NCI-H2227 treated with DMSO at 0.1 percent for 48 hours (cell line): Measurements from ENCODE around the gene PPHLN1.

ENCODE experiments used
- DNase-seq: peaks from one replicate; lab custom pipeline; 2025; lab: John Stamatoyannopoulos, UW

The PPHLN1 gene, protein sequence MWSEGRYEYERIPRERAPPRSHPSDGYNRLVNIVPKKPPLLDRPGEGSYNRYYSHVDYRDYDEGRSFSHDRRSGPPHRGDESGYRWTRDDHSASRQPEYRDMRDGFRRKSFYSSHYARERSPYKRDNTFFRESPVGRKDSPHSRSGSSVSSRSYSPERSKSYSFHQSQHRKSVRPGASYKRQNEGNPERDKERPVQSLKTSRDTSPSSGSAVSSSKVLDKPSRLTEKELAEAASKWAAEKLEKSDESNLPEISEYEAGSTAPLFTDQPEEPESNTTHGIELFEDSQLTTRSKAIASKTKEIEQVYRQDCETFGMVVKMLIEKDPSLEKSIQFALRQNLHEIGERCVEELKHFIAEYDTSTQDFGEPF

DNA sequence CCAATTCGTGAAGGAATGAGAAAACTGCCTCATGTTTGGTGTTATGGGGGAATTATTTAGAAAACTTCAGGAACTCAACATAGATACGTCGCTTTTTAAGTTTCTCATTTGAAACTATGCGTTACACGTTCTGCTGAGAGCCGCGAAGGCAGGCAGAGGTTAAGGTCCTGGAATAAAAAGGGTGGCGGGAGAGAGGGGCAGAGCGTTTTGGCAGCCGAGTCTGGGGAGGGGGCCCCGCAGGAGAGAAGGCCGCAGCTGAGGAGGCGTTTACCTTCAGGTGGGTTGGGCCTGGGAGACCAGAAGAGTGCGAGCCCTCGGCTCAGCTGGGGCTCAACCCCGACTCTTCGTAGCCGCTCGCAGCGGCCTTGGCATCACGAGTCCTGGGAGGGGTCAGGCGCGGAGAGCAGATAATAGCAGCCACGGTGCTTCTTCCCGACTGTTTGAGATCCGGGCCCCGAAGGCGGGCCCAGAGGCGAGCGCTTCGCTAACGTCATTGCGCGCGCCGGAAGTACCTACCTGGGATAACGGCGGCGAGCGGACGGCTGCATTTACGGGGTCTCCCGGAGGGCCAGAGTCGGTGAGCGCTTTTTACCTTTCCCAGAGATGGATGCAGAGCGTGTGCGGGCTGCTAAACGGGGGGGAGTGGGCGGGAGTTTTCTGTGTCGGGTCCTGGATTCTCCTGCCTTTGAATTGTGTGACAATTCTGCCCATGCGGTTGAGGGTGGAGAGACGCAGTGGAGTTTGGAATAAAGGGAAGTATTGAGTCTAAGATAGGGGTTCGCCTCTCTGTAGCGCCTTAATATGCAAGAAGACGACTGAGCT is at the start of gene PPHLN1, which contains the start of gene ZCRB1:
Gene PPHLN1, plus strand, starts transcription at position 515 of the 822 bp plus-strand sequence. CDS start 9,736 bp downstream, outside the sequence.
Gene ZCRB1, minus strand, starts transcription at position 442 of the 822 bp plus-strand sequence. CDS start 1,992 bp downstream, outside the sequence.
- peak; percentile 64 for DNase-seq

DNA sequence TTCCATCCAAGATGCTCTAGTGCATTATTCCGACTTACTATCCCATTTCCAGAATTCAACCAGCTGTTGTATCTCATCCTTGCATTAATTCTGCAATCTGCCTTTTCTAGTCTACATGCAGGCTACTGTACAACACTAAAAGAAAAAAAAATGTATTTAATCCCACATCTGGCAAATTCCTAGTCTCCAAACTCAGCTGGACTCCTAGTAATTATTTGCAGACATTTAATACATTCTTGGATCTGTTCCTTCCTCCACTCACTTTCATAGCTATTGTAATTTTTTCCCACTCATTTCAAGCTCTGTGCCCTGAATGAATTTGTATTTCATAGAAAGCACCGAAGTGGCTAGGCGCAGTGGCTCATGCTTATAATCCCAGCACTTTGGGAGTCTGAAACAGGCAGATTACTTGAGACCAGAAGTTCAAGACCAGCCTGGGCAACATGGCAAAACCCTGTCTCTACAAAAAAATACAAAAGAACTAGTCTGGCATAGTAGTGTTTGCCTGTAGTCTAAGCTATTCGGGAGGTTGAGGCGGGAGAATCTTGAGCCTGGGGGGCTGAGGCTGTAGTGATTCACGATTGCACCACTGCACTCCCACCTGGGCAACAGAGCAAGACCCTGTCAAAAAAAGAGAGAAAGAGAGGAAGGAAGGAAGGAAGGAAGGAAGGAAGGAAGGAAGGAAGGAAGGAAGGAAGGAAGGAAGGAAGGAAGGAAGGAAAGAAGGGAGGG is 48.4 kb upstream of the PPHLN1 start:
- no peak for DNase-seq

DNA sequence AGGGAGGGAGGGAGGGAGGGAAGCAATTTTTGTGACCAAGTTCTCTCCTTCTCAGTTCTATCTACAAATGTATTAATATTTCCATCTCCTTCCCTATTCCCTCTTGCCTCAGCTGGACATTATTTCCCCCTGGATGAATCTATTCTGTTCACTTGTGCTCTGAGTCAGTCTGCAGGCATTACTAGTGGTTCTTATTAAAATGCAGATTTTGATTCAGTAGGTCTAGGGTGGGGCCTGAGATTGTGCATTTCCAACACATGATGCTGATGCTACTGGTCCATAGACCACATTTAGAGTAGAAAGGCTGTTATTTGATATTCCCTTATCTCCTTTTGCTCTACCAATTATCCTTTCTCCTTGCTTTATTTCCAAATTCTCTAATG is 47.8 kb upstream of the PPHLN1 start:
- DNase-seq, result no peak

DNA sequence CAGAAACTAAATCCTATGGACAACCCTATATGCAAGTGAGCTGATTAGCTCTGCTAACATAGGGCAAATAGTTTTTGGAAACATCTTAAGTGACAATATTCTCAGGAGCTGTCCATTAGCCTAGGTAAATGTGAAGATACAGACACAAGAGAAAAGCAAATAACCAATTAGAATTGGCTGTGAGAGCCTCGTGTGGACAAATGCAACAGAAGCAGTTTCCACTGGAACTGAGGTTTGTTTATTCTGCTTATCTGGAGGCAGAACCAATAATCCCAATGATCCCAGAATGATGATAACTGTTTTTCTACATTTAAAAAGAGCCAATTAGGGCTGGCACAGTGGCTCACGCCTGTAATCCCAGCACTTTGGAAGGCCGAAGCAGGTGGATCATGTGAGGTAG is 44.7 kb upstream of the PPHLN1 start:
- DNase-seq, result no peak

DNA sequence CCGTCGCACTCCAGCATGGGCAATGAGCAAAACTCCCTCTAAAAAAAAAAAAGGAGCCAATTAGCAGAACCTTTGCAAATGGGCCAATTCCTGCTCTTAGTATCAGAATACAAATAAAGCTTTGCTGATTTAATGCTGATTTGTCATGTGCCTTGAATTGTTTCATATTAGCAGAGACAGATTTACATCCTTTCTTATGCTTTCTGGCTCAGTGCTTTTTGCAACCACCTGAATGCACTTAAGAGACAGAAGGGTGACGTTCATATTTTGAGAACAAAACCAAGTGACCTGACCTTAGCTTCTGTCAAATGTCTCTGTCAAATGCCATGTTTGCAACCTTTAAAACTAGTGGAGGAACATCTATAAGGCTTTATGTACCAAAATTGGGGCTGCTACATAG is 44.1 kb upstream of the PPHLN1 start:
- DNase-seq, result no peak

DNA sequence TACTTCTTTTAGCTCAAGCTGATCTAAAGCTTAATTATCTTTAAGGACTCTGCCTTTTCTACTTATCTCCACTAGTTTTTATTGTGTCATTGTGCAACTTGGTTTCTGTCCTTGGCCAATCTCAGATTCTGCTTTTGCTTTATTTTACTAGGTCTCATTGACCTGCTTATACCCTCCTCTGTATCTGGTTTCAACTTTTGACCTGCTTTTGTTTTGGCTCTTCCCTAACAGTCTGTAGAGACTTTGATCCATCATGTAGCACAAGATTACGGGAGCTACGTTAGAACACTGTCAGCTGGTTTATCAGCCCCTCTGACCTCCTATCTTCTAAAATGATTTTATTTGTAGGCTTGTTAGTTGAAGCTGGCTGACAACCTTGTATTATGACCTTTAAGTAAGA is 43.7 kb upstream of the PPHLN1 start:
- peak; percentile 11 for DNase-seq

DNA sequence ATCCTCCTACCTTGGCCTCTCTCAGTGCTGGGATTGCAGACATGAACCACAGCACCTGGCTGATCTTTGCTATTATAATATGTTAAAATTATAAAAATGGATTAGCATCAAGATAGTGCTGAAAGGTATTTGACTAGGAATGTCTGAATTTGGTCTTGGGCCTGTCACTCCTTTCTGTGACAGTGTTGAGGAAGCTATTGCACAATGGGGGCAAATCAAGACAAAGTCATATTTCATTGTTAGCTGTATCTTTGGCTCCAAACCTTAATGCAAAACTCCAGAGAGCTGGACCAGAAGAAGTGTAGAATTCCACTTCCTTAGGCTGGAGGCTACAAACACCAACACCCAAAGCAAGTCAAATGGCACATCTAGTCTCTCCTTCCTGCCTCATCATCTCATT is 42.2 kb upstream of the PPHLN1 start:
- DNase-seq, result no peak

DNA sequence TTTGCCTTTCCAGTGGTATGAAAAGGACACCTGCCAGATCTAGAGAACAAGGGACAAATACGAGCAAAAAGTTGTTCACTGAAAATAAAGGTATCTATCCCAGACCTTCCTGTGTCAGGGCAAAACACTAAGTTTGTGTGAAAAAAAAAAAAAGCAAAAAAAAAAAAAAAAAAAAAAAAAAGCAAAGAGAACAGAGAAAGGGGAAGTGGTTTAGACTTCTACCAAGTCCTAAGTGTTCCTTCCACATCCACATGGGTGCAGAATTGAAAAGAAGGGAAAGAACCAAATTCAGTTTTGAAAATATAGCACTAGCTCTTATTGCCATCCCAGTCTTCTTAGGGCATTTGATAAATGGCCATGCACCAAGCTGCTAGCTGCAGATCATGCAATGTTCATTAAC is 41.8 kb upstream of the PPHLN1 start:
- no peak for DNase-seq

DNA sequence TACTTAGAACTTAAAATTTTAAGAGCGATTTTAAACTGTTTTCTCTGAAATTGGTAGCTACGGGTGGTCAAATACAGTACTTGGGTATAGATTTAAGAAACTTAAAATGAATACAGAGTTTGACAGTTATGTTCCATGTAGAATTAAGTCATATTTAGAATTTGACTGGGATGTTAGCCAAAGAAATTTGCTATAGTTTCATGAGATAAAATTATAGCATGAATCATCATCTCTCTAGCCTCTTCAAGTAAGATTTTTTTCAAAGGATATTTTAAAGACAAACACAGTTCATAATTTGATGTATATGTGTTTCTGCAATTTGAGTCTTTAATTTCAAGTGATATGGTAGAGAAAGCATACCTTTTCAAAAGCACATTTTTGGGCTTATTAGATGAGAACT is 41.1 kb upstream of the PPHLN1 start:
- DNase-seq, result no peak

DNA sequence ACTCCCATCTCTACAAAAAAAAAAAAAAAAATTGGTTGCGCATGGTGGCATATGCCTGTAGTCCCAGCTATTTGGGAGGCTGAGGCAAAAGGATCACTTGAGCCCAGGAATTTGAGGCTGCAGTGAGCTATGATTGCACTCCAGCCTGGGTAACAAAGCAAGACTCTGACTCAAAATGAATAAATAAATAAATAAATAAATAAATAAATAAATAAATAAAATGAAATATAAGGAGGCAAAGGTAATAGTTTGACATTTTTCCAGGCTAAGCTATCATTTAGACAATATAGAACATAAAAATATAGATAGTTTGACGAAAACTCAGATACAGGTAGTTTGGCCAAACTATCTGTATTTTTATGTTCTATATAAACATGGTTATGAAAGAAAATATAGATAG is 40.5 kb upstream of the PPHLN1 start:
- DNase-seq, result no peak

DNA sequence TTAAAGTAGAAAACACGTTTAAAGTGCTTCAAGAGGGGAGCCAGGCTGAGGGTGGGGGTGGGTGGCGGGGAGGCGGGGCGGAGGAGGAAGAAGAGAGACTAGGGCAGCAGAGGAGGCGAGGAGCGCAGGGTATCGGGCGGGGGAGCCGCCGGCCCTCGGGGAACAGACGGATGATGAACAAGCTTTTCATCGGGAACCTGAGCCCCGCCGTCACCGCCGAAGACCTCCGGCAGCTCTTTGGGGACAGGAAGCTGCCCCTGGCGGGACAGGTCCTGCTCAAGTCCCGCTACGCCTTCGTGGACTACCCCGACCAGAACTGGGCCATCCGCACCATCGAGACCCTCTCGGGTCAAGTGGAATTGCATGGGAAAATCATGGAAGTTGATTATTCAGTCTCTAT is 39.2 kb upstream of the PPHLN1 start:
- DNase-seq, result no peak

DNA sequence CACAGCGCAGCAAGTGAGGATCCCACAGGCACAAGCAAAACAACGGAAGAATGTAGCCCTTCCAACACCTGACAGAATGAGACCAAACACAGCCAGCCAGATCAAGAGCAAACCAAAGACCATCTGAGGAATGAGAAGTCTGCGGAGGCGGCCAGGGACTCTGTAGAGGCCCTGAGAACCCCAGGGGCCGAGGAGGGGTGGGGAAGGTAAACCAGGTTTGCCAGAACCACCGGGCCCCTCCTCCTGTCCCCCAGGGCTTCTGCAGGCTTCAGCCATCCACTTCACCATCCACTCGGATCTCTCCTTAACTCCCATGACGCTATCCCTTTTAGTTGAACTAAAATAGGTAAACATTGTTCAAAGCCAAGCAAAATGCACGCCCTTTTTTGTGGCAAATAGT is 37.4 kb upstream of the PPHLN1 start:
- DNase-seq, result no peak

DNA sequence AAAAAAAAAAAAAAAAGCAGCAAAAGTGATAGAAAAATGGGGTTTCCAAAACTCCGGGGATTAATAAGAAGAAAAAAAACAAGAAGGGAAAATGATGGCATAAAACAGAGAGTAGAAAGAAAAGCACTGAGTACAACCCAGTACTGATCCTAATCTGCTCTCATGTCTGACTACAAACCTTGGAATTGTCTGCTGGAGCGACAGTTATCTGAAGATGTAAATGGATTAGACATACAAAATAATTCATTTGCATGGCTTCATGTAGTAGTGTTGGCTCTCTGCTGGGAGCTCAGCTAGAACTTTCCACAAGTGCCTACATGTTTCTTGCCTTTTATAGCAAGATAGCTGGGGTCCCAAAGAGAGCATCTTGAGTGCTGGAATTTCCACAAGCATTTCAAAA is 34.3 kb upstream of the PPHLN1 start:
- no peak for DNase-seq

DNA sequence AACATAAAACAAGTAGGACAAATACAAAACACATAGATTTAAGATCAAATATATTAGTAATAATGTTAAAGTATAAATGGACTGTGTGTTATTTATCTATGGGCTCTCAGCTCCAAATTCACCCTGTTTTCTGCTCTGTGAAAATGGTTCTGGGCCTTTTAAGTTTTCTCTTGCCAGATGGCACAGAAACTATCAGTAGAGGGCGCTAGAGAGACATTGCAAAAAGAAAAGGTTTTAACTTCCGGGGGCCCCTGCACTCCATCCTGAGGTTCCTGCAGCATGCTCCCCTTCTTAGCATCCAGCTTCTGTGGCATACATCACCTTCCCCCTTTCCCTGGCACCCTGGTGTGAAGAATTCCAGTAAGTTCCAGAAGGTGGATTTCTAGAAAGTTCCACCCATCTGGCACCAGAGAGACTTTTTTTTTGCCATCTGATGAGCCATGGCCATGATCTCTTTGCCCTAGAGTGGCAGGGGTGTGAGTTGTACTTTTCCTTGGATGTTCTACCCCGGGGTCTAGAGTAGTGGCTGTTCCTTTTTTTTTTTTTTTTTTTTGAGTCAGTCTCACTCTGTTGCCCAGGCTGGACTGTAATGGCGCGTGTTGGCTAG is 29.4 kb upstream of the PPHLN1 start:
- DNase-seq, result no peak

DNA sequence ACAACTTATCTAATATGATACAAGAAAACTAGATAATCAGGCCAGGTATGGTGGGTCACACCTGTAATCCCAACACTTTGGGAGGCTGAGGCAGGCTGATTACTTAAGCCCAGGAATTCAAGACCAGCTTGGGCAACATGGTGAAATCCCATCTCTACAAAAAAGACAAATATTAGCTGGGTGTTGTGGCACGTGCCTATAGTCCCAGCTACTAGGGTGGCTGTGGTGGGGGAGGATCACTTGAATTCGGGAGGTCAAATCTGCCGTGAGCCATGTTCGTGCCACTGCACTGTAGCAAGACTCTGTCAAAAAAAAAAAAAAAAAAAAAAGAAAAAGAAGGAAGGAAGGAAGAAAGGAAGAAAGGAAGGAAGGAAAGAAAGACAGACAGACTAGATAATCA is 27.1 kb upstream of the PPHLN1 start:
- DNase-seq, result no peak

DNA sequence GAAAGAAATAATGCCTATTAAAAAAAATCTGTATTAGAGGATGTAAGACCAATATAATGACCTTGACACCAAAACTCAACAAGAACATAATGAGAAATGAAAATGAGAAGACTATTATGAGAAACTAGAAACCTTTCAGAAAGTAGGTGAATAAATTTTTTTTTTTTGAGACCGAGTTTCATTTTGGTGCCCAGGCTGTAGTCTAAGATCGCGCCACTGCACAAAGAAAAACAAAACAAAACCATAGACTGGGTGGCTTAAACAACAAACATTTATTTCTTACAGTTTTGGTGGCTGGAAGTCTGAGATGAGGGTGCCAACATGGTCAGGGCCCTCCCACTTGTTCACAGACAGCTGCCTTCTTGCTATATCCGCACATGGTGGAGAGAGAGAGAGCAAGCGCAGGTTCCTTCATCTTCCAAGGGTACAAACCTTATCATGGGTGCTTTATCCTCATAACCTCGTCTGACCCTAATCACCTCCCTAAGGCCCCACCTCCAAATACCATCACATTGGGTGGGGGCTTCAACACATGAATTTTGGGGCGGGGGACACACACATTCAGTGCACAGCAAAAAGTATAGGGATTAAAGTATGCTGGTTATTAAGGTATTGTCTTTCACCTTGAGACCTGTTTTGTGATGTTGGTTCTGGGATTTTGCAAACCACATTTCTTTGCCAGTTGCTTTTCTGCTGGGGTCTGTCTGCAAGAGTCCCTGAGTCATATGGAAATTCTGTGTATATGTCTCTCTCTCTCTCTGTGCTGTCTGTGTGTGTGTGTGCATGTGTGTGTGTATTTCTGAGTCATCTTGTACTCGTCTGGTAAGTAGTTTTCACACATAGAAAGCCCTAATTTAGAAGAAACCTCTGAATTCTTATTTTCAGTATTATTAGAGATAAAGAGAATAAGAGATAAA is 26.3 kb upstream of the PPHLN1 start:
- no peak for DNase-seq

DNA sequence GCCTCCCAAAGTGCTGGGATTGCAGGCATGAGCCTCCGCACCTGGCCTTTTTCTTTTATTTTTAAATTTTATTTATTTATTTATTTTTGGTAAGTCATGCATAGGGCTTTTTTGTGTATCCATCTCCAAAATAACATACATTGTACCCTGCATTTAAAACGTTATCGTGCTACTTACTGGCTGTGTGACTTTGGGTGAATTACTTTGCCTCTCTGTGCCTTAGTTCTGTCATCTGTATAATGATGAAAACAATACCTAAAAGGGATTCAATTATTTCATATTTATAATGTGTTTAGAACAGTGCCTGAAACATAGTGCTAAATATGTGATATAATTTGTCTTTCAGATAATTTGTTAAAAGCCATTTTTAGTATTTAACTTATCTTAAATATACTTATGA is 19.7 kb upstream of the PPHLN1 start:
- DNase-seq, result no peak

DNA sequence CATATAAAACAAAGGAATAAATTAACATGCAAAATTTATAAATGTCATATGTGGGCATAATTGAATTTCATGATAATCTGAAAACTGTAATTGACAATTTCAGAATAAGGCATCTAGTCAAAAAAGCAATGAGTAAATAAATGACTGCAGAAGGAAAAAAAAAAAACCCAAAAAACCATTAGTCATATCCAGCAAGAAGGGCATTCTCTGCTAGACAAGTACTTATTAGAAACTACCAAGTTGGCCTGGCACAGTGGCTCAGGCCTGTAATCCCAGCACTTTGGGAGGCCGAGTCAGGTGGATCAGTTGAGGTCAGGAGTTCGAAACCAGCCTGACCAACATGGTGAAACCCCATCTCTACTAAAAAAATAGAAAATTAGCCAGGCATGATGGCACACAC is 17.6 kb upstream of the PPHLN1 start:
- no peak for DNase-seq

DNA sequence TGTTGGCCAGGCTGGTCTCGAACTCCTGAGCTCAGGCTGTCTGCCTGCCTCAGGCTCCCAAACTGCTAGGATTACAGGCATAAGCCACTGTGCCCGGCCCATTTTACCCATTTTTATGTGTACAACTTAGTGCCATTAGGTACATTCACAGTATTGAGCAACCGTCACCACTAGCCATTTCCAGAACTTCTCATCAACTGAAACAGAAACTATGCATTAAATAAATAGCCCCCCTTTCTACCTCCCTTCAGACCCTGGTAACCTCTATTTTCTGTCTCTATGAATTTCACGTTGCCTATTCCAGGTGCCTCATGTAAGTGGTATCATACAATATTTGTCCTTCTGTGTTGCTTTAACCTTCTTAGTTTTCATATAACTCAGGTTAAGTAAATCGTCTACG is 16.0 kb upstream of the PPHLN1 start:
- DNase-seq, result no peak

DNA sequence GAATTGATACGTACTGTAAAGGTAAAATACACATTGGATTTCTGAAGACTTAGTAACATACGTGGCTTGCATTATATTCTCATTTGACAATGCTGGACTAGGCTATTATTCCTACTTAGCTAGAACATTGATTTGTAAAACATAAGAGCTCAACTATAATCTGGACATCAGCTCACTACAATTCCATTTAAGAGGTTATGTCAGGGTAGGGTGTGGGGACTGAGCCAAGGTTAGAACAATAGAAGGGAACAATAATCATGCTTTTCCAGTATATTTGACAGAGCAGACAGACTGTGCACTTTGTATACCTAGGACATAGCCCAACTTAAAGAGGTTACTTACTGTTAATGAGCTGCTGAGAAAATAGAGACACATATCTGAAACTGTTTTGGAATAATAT is 10.9 kb upstream of the PPHLN1 start:
- no peak for DNase-seq

DNA sequence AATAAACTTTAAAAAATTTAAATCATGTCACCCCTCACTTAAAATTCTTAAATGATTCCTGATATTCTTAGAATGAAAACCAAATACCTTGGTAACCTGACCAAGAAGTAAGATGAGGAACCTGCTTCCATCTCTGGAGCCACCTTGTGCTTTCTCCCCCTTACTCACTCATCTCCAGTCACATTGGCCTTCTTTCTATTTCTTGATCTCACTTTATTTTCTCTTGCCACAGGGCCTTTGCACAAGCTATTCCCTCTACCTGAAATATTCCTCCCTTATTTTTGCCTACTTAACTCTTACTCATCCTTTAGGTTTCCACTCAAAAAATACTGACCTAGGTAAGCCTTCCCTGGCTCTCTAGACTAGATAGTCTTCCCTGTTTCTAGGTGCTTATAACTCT is 5.2 kb upstream of the PPHLN1 start:
- DNase-seq, result no peak
